ENCODE measurements around the gene TRIM46. TPM values are rescaled to one million over a fixed set of nuclear protein-coding genes. Genes with fewer than 3 reads are reported as not detected.

TRIM46 gene
- total RNA-seq, 1 experiment from 2014 or later, result 3.8 TPM

GRCh38 chr1:155195201-155196102, 21.8 kb downstream of the TRIM46 start:
- DNase-seq (ENCODE audit: low read depth, low spot score), result no peak
- TF ChIP-seq CEBPB (IDR thresholded peaks at IDR 0.05; ENCODE audit: low read depth) (no peak), CTCF (IDR thresholded peaks at IDR 0.05 in 2 of 3, conservative IDR thresholded peaks at IDR 0.05 in 1 of 3; ENCODE audit: borderline replicate concordance in 1 of 3, insufficient read depth in 1 of 3, low read depth in 2 of 3, low read length in 2 of 3) (no peak)
- ATAC-seq, result peak; percentile 2; the same call in 1 of the 2 replicates
- H3K36me3 ChIP-seq (ENCODE audit: control insufficient read depth in 1 of 2, insufficient read depth in 2 of 2, low read length in 2 of 2), result peaks cover 3 to 17% of the 10 kb centered on the region in 2 experiments; a peak in 2 of 4 replicates
- intact Hi-C loops (cut with micrococcal nuclease), result no loop called here
- H3K27me3 ChIP-seq (ENCODE audit: insufficient read depth, low read length), result no peaks in the 10 kb centered on the region
- no peaks in the 10 kb centered on the region for H4K20me1 ChIP-seq (ENCODE audit: insufficient read depth)
- CTCF ChIA-PET, result interaction anchor here (0.9 to 4.6 kb wide), 7 partner anchors 12 to 145 kb away, joined by 4 to 71 read pairs (median 10); partner anchors contain the start of genes ADAM15, KRTCAP2, THBS3 and TRIM46
- H3K4me3 ChIP-seq (replicated peaks in 1 of 2; ENCODE audit: low read depth in 1 of 2, low read length in 2 of 2), result peak overlapping the region; percentile 65 to 66
- POLR2A ChIA-PET, result interaction anchor here (0.9 to 2.6 kb wide), 5 partner anchors 10 to 66 kb away, joined by 4 to 14 read pairs (median 9); partner anchors contain the start of genes MTX1 and THBS3
- RAD21 ChIA-PET (ENCODE audit: low non-redundant PET in 1 of 2, low total read pairs in 2 of 2, uncharacterized antibody in 2 of 2, unreplicated experiment in 2 of 2), result interaction anchor here in 1 of 2 experiments (0.9 kb wide), 1 partner anchor 104 kb away, joined by 3 read pairs; no protein-coding TSS in a partner anchor
- no peak overlapping the region for H2AFZ ChIP-seq (ENCODE audit: low read depth, low read length, poor library complexity, severe bottlenecking)
- peaks cover 15 to 36% of the 10 kb centered on the region in 2 experiments; a peak in 3 of 4 replicates for H3K4me1 ChIP-seq (ENCODE audit: control insufficient read depth in 1 of 2, insufficient read depth in 2 of 2, low read length in 2 of 2)
- H3K9ac ChIP-seq (ENCODE audit: low read length), result peak overlapping the region; percentile 89
- H3K4me2 ChIP-seq (ENCODE audit: low read length), result peak overlapping the region; percentile 95
- BruUV-seq (replicated peaks), result TSS peak; percentile 67
- no peaks in the 10 kb centered on the region for H3K9me3 ChIP-seq (ENCODE audit: control insufficient read depth in 1 of 2, insufficient read depth in 1 of 2, low read depth in 1 of 2, low read length in 2 of 2)
- peaks cover 9% of the 10 kb centered on the region for H3K79me2 ChIP-seq (ENCODE audit: insufficient read depth, low read length)
- no peaks in the 10 kb centered on the region for H3K9me2 ChIP-seq (ENCODE audit: insufficient read depth)
- peak overlapping the region; percentile 97 for H3K27ac ChIP-seq (ENCODE audit: low read depth, low read length)
